CD1c-positive myeloid dendritic cell (primary cell): ENCODE results near the gene SLC29A1.
A peak's percentile ranks its signal among the peaks of the same experiment; 100 is the strongest.

Experiments used
- DNase-seq: peaks from one replicate; pipeline ENCODE4 v3.0.0-alpha.2; 2016; ENCODE audit errors: extremely low spot score

SLC29A1 gene

DNA sequence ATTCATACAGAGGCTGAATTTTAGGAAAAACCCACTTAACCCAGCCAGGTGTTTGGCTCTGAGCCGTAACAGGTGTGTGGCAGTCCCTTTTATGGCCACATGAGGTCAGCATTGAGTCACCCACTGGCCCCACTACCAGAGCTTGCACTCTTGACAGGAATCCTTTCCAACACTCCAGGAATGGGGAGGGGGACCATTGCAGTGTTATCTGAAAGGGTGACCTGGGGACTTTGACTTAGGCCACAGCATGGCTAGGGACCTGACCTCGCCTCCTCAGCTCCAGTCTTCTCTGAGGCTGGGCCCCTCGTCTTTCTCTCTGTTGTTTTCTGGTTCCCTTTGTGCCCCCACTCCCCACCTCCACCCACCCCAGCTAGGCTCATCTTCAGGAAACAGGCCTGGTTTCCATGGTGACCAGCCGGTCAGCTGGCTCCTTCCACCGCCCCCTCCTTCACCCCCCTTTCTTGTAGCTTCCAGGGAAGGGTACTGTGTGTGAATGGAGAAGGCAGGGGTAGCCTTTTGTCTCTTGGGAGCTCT, 44.8 kb downstream of the SLC29A1 start:
- peak; percentile 60 for DNase-seq

DNA sequence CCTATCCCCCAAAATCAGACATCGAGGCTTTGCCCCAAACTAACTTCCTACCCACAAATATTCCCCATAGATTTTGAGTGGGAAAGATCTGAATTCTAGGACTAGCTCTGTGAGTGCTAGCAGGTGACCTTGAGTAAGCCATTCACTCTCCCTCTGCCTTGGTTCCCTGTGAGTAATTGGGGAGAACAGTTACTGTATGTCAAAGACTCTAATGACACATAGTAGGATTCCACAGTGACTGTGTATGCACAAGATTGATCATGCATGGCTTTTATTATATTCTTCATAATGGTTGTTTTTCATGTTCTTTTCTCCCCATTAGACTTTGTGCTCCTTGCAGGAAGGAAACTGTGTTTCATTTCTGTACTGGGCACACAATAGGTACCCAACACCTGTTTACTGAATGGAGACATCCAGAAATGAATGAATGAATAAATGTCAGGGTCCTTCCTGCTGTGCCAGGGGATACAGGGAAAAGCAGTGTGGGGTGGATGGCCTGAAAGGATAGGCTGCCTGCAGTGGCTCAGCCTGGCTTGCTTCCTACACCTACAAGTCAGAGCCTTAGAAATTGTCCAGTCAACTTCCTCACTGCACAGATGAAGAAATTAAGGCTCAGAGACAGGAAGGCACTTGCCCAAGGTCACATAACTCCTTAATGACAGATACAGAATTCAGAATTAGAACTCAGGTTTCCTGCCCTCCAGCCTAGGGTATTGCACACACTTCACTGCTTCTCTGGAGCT, 46.0 kb downstream of the SLC29A1 start:
- DNase-seq = peak; percentile 60

DNA sequence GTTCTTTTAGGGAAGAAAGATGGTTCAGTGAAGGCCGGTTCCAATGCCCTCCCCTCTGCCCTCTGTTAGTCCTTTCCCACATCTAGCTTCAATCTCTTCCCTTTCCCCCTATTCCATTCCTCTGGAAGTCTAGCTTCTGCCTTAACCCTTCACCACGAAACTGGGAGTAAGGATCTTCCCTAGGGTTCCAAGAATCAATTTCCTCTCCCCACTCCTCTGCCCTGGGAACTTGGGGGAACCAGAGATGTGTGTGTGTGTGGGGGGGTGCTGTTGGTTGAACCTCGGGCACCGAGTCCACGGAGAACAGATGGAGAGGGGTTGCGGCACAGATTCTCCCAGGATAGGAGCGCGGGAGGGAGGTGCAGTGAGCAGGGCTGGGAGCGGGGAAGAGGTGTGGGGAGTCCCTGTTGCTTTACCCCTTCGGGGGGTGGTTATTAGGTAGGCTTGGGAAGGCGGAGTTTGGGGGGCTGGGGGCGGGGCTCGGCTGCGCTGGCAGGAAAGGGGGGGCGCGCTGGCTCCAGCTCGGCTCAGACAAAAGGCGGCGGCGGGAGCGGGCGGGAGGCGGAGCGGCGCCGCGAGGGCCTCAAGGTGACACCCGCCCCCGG, 46.6 kb downstream of the SLC29A1 start, which contains the start of gene TMEM151B:
TSS of gene TMEM151B (plus strand) at position 530 of the 605 bp plus-strand sequence. CDS start 293 bp downstream, outside the sequence.
- DNase-seq = no peak

DNA sequence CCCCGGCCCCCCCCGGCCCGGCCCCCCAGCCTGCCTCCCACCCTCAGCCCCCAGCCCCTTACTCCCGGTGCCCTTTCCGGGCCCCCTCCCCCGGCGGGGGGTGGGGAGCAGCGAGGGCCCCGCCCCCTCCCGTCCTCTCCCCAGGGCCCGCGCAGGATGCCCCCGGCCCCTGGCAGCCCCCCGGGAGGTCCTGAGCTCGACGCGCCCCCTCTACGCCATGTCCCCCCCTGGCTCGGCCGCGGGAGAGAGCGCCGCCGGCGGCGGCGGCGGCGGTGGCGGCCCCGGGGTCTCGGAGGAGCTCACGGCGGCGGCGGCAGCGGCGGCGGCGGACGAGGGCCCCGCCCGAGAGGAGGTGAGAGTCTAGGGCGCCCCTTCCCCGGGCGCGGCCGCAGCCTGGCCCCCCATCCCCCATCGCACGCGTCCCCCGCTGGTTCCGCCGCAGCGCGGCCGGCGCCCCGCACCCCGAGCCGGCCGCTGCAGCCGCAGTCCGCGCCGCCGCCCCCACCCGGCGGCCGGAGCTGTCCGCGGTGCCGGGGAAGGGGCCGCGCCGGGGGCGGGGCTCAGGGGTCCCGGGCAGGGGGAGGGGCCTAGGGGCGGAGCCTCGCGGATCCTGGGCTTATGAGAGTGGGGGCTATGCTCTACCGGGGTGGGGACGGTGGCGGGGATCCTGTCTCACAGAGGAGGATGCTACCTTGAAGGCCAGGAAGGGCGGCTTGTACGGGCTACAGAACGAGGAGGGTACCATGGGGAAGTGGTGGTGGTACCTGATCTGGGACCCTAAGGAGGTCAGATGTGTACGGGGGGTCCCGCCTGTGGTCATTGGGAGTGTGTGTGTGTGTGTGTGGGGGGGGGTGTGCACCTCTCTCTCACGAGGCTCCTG, 47.4 kb downstream of the SLC29A1 start:
- DNase-seq = no peak

DNA sequence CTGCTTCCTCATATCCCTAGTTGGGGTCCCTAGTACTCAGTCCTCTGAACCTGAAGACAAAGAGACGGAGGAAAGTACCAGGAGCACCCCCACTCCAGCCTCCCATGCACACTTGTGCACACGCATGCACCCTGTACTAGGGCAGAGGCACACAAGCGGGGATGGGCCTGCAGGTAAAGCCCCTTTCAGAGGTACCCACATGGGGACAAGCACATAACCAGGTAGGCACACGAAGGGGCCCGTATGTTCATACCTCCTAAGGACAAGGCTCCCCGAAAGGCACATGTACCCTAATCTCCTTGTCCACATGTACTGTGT, 48.0 kb downstream of the SLC29A1 start:
- no peak for DNase-seq

DNA sequence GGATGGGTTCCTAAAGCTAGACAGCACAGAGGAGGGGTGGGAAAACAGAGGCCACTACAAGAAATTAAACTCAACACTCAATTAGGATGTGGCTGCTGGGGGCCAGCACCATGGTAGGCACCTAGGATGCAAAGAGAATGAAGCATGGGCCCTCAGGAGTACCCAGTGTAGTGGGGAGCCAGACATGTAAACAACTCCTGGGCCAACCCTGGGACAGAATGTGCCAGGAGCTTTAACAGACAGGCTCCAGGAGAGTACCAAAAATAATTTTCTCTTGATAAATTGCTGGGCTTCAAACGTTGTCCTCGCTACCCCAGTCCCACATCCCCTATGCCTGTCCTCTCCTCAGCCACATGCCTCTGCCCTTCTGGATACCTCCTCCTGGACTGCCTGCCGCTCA, 48.5 kb downstream of the SLC29A1 start:
- DNase-seq = no peak

DNA sequence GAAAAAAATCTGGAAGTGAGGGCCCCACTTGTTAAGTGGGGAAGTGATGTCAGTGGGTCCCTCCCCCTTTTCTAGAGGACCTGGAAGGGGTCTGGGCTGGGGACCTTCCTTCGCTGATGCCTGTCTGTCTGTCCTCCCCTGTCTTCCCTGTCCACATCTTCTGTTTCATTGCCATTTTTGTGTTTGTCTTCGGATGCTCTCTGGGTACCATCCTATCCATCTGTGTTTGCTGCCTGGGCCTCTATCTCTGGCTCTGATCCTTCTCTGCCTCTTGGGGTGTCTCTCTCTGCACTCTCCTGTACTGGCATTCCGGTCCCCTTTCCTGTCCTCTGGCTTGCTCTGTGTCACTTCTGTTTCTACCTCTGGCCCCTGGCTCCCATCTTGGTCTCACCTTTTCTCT, 49.1 kb downstream of the SLC29A1 start:
- DNase-seq = no peak

DNA sequence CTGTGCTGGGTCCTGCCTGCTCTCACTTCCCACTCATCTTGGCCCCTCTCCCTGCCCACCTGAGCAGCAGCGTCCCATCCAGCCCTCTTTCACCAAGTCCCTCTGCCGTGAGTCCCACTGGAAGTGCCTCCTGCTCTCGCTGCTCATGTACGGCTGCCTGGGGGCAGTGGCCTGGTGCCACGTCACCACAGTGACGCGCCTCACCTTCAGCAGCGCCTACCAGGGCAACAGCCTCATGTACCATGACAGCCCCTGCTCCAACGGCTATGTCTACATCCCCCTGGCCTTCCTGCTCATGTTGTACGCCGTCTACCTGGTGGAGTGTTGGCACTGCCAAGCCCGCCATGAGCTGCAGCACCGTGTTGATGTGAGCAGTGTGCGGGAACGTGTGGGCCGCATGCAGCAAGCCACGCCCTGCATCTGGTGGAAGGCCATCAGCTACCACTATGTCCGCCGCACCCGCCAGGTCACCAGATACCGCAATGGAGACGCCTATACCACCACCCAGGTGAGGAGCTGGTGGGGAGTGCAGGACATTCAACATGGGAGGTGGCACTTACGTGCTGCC, 49.7 kb downstream of the SLC29A1 start:
- DNase-seq = no peak

DNA sequence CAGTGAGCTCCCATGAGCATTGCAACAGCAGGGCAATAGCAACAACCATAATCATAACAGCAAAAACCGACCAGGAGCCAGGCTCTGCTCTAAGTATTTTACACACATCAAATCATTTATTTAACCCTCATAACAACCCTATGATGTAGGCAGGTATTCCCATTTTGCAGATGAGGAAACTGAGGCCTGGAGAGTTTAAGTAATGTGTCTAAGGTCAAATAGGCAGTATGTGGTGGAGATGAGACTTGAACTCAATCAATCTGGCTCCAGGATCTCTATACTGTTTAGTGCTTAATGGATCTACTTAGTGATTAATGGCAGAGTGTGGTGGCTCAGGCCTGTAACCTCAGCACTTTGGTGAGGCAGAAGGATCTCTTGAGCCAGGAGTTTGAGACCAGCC, 50.2 kb downstream of the SLC29A1 start:
- DNase-seq = no peak

DNA sequence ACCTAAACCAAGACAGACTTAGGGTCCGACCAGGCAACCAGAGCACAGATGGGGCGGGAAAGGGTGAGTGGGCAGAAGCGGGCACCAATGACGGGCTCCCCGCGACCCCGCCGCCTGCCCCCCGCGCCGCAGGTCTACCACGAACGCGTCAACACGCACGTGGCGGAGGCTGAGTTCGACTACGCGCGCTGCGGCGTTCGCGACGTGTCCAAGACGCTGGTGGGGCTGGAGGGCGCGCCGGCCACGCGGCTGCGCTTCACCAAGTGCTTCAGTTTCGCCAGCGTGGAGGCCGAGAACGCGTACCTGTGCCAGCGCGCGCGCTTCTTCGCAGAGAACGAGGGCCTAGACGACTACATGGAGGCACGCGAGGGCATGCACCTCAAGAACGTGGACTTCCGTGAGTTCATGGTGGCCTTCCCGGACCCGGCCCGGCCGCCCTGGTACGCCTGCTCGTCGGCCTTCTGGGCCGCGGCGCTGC, 51.9 kb downstream of the SLC29A1 start:
- no peak for DNase-seq

DNA sequence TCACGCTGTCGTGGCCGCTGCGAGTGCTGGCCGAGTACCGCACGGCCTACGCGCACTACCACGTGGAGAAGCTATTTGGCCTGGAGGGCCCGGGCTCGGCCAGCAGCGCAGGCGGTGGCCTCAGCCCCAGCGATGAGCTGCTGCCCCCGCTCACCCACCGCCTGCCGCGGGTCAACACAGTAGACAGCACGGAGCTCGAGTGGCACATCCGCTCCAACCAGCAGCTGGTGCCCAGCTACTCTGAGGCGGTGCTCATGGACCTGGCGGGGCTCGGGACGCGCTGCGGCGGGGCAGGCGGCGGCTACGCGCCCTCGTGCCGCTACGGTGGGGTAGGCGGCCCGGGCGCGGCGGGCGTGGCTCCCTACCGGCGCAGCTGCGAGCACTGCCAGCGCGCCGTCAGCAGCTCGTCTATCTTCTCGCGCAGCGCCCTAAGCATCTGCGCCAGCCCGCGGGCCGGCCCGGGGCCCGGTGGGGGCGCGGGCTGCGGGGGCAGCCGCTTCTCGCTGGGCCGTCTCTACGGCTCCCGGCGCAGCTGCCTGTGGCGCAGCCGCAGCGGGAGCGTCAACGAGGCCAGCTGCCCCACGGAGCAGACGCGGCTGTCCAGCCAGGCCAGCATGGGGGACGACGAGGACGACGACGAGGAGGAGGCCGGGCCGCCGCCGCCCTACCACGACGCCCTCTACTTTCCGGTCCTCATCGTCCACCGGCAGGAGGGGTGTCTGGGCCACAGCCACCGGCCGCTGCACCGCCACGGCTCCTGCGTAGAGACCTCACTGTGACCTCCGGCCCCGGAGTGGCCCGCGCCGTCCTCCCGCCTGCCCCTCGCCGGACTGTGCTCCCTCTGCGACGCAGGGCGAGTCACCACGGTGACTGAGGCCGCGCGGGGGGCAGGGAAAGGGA, 52.6 kb downstream of the SLC29A1 start:
- peak; percentile 58 for DNase-seq

DNA sequence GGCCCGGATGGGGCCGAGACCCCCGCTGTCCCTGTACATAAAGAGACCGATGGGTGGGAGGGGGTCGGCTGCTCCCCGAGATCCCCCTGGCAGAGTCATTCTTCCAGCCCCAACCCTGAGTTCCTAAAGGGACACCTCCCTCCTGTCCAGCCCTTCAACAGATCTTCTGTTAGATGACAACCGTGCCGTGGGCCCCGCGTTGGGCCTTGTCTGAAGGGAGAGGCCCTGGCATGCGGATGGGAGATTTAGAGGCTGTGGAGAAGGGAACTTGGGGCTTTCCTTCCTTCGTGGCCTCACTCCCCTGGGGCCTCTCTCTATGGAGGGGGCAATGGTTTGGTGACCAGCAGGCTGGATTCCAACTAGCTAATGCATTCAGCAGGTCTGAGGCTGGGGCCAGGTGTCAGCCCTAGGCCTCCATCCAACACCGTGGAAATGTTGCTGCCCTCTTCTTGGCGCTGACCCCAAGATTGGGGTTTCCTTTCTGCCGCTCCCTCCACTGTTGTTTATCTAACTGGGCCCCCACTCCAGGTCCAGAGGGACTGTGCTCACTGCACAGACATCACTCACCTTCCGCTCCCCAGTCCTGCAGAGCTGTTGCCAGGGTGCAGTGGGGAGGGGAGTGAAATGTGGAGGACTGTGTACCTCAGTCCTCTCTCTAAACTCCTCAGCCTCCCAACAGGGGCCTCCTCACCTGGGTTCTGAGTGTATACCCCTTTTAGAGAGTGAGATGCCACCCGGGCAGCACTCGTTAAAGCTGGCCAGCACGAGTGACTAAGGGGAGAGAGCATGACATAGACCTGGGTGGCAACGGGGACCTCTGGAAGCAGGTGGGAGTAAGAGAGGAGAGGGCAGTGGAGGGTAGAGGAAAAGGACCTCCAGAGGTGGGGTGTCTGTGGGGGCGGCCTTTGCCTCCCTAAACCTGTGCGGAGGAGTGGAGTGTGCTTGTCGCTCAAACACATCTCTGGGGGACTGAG, 53.6 kb downstream of the SLC29A1 start:
- DNase-seq = no peak

DNA sequence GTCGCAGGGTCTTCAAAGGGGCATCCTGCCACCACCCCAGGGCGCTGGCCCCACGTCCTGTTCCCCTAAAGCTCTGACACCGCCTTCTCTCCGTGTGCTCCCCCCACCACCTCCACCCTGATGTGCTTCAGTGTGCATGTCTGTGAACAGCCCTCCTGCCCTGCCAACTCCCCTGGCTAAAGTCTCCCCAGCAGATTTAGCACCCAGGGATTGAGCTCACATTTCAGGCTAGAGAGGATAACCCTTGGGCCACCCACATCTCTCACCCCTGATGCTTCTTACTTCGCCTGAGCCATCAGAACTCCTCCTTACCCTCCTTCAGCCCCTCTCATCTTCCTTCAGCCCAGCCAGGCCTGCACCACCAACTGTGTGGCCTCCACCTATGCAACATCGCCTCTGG, 54.4 kb downstream of the SLC29A1 start:
- no peak for DNase-seq

DNA sequence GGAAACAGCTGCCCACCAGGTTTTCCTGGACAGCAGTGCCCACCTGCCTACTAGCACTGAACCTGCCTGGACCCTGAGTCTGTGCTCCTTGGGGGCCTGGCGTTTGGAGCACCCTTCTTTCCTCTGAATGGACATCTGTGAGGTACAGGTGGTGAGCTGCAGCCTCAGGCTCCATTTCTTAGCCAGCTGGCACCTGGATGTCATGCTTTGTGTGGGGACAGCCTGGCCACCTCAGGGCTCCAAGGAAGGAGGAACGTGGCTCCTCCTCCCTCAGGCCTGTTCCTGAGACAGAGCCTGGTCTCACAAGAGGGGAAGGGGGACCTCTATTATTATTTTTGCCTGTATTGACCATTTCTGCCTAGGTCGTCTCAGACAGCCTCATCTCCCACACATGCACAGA, 54.9 kb downstream of the SLC29A1 start:
- DNase-seq = no peak

DNA sequence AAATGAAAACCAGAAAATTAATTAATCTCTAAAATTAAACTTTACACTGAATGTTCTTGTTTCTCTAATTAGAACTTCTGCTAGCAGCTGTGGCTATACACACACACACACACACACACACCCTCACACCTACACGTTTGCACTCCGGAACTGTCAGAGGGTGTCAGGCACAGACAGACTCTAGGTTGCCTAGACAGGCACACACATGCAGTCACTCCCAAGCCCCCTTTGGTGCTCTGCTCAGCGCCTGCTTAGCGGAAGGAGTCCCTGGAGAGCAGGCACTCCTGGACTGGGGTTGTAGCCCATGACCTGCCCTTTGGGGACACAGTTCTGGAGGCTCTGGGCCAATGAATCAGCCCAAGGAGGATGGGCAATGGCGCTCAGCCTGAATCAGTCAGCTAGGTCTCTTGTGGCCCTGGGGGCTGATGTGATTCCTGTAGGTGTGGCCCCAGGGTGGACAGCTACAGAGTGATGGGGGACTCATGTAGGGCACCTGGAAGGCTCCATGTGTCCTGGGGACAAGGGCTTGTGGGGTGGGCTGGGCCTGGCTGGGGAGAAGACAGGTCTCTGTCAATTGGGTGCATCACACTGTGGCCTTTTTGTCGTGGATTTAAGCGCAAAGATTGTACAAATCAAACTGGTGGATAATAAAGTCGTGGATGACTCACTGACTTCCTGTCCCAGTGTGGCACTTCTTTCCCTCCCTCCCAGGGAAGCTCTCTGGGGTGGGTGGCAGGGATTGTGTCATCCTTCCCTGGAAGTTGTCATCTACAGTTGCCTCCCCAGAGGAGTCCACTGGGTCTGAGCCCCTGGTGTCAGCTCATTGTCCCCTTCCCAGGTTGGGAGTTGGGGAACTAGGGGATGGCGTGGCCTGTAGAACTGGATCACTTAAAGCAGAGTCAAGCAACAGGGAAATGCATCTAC, 55.6 kb downstream of the SLC29A1 start:
- DNase-seq = peak; percentile 37
